B cell (primary cell): ENCODE data around the gene SEPTIN5. TPM values are rescaled to one million over a fixed set of nuclear protein-coding genes. Genes with fewer than 3 reads are reported as not detected.

Experiments used
- ATAC-seq: fragments of 200-7000 bp; cut with Tn5 transposase; one replicate; pipeline ENCODE4 v1.10.0; 2021; ENCODE audit warnings: low read depth, mild to moderate bottlenecking, moderate number of reproducible peaks, moderate library complexity
- CTCF ChIA-PET: fragments of 350-600 bp; sonication (Branson Sonifier 250); formaldehyde crosslinking; loops from one replicate; lab custom pipeline; 2021; ENCODE audit warnings: antibody characterized with exemption, inconsistent platforms; lab: Charles Lee
- POLR2A ChIA-PET: fragments of 350-600 bp; sonication (Branson Sonifier 250); formaldehyde crosslinking; loops from one replicate; lab custom pipeline; 2021; ENCODE audit warnings: antibody characterized with exemption; lab: Charles Lee
- DNase-seq: peaks from one replicate; pipeline ENCODE4 v3.0.0; 2013
- H2AFZ ChIP-seq: 2 replicates; pipeline ENCODE4 v1.6.1; 2012; ENCODE audit warnings: mild to moderate bottlenecking, low read depth, low read length; ENCODE audit not compliant: insufficient read depth, poor library complexity, severe bottlenecking
- H3K27ac ChIP-seq, 2 donors: 1 replicate in 1 of 2; 2 replicates in 1 of 2; pipeline ENCODE4 v1.5.1; 2012 to 2013; ENCODE audit warnings: low read length in 2 of 2, mild to moderate bottlenecking in 2 of 2, moderate library complexity in 1 of 2
- H3K27me3 ChIP-seq, 4 experiments: fragments of 200-600 bp in 1 of 4; sonication (generic) in 1 of 4; replicated peaks in 1 of 4; 1 replicate in 2 of 4; 2 replicates in 2 of 4; pipeline versions ENCODE4 v1.6.1 to v1.7.0; 2013 to 2016; ENCODE audit warnings: low read length in 3 of 4, mild to moderate bottlenecking in 2 of 4, mixed read lengths in 1 of 4, moderate library complexity in 1 of 4; ENCODE audit not compliant: insufficient read depth in 4 of 4, control insufficient read depth in 3 of 4; ENCODE audit errors: control extremely low read depth in 1 of 4
- H3K36me3 ChIP-seq, 2 experiments: replicated peaks in 1 of 2; 1 replicate in 1 of 2; 2 replicates in 1 of 2; pipeline versions ENCODE4 v1.6.1 to v1.7.1; 2013; ENCODE audit warnings: low read length in 1 of 2; ENCODE audit not compliant: insufficient read depth in 2 of 2, control insufficient read depth in 1 of 2; ENCODE audit errors: control extremely low read depth in 1 of 2, extremely low read depth in 1 of 2
- H3K4me1 ChIP-seq, 2 donors: fragments of 200-600 bp in 1 of 2; sonication (generic) in 1 of 2; 1 replicate in 1 of 2; 2 replicates in 1 of 2; pipeline versions ENCODE4 v1.5.1 to v1.6.1; 2013 to 2017; ENCODE audit warnings: low read length in 2 of 2; ENCODE audit not compliant: control insufficient read depth in 2 of 2, insufficient read depth in 2 of 2
- H3K4me2 ChIP-seq: replicated peaks from 2 replicates; pipeline ENCODE3; 2012; ENCODE audit warnings: mild to moderate bottlenecking, low read depth, low read length; ENCODE audit not compliant: poor library complexity, severe bottlenecking
- H3K4me3 ChIP-seq, 5 experiments: fragments of 200-600 bp in 1 of 5; sonication (generic) in 1 of 5; 1 replicate in 3 of 5; 2 replicates in 2 of 5; pipeline versions ENCODE4 v1.5.1 to v1.7.0; 2011 to 2016; ENCODE audit warnings: low read length in 4 of 5, mild to moderate bottlenecking in 4 of 5, low read depth in 2 of 5, control low read depth in 1 of 5, moderate library complexity in 1 of 5; ENCODE audit not compliant: insufficient read depth in 1 of 5; ENCODE audit errors: control extremely low read depth in 1 of 5, extremely low read depth in 1 of 5
- H3K79me2 ChIP-seq: fragments of 200-600 bp; sonication (generic); one replicate; pipeline ENCODE4 v1.6.0; 2016; ENCODE audit warnings: low read length; ENCODE audit not compliant: control insufficient read depth, insufficient read depth
- H3K9ac ChIP-seq: fragments of 200-600 bp; sonication (generic); 2 replicates; pipeline ENCODE4 v1.6.1; 2017; ENCODE audit warnings: mild to moderate bottlenecking, low read length, moderate library complexity
- H3K9me3 ChIP-seq, 3 donors: one replicate each; pipeline versions ENCODE4 v1.6.1 to v1.7.1; 2013; ENCODE audit warnings: low read length in 2 of 3; ENCODE audit not compliant: control insufficient read depth in 2 of 3, insufficient read depth in 1 of 3; ENCODE audit errors: control extremely low read depth in 1 of 3
- H4K20me1 ChIP-seq: 2 replicates; pipeline ENCODE4 v1.6.0; 2012; ENCODE audit warnings: mild to moderate bottlenecking, low read length; ENCODE audit not compliant: insufficient read depth, control insufficient read depth, poor library complexity, severe bottlenecking
- H3K27ac Mint-ChIP-seq: one replicate; pipeline ENCODE4 v1.8.0; 2021; ENCODE audit warnings: mixed read lengths
- H3K27me3 Mint-ChIP-seq: one replicate; pipeline ENCODE4 v1.8.0; 2021; ENCODE audit warnings: mixed read lengths
- H3K4me1 Mint-ChIP-seq: one replicate; pipeline ENCODE4 v1.8.0; 2021; ENCODE audit warnings: mixed read lengths
- H3K4me3 Mint-ChIP-seq: one replicate; pipeline ENCODE4 v1.8.0; 2021; ENCODE audit warnings: mixed read lengths
- H3K9me3 Mint-ChIP-seq: one replicate; pipeline ENCODE4 v1.8.0; 2022; ENCODE audit warnings: mixed read lengths; ENCODE audit not compliant: insufficient read depth
- EZH2 ChIP-seq: IDR thresholded peaks from 2 replicates; pipeline ENCODE4 v1.6.1; 2012; ENCODE audit warnings: borderline replicate concordance, low read depth, mild to moderate bottlenecking, moderate library complexity, low read length; ENCODE audit not compliant: insufficient read depth, poor library complexity, severe bottlenecking
- WGBS: methylation state at CpG from one replicate; pipeline ENCODE4 v1.1.5; 2013; ENCODE audit warnings: missing lambda C conversion rate; ENCODE audit not compliant: insufficient coverage; 5-methylcytosine and 5-hydroxymethylcytosine counted together
- intact Hi-C: fragments of 100-400 bp; cut with micrococcal nuclease; formaldehyde crosslinking; loops from one replicate; pipeline ENCODE4 v1.10.0; 2022
- polyA plus RNA-seq: library from polyadenylated mRNA; depleted of rRNA; stranded (reverse); fragments of >200 nt; gene quantifications from 2 replicates; pipeline ENCODE4 v1.2.3, GENCODE V29; 2012
- total RNA-seq, 2 donors: library from RNA; stranded (reverse); fragments of 120-200 nt in 1 of 2; gene quantifications; 1 replicate in 1 of 2; 2 replicates in 1 of 2; pipeline versions ENCODE4 v1.2.3 to v1.2.4, GENCODE V29; 2013 to 2022
- TF ChIP-seq, protein P1 (sequence below): fragments of 200-600 bp; IDR thresholded peaks from one replicate; pipeline ENCODE4 v1.8.0; 2022; ENCODE audit warnings: antibody characterized with exemption, mild to moderate bottlenecking

Gene SEPTIN5
- total and polyA plus RNA-seq, 2 donors (not counting 1 experiment from before 2014, with no cell fraction given): 0.06 TPM; not detected in 1

- WGBS: 100% methylated on average over 3 of the region's 9 CpGs
- Histone ChIP-seq H4K20me1 (no peaks in the 10 kb centered on the region), H2AFZ (no peak overlapping the region), H3K79me2 (no peaks in the 10 kb centered on the region), H3K9ac (no peak overlapping the region), H3K4me1 (no peaks in the 10 kb centered on the region), H3K27me3 (no peaks in the 10 kb centered on the region), H3K27ac (no peak overlapping the region), H3K4me2 (no peak overlapping the region), H3K9me3 (no peaks in the 10 kb centered on the region), H3K4me3 (no peak overlapping the region), H3K36me3 (no peaks in the 10 kb centered on the region)
- peaks cover 7% of the 10 kb centered on the region for H3K27me3 Mint-ChIP-seq
- DNase-seq (no peak), ATAC-seq (no peak)
- H3K4me3 Mint-ChIP-seq: no peak overlapping the region
- H3K4me1 Mint-ChIP-seq: no peaks in the 10 kb centered on the region
- intact Hi-C loops: no loop called here
- POLR2A ChIA-PET: no interaction called here
- CTCF ChIA-PET: no interaction called here
- no peak overlapping the region for H3K27ac Mint-ChIP-seq
- TF ChIP-seq EZH2: no peak
- TF ChIP-seq, protein P1, sequence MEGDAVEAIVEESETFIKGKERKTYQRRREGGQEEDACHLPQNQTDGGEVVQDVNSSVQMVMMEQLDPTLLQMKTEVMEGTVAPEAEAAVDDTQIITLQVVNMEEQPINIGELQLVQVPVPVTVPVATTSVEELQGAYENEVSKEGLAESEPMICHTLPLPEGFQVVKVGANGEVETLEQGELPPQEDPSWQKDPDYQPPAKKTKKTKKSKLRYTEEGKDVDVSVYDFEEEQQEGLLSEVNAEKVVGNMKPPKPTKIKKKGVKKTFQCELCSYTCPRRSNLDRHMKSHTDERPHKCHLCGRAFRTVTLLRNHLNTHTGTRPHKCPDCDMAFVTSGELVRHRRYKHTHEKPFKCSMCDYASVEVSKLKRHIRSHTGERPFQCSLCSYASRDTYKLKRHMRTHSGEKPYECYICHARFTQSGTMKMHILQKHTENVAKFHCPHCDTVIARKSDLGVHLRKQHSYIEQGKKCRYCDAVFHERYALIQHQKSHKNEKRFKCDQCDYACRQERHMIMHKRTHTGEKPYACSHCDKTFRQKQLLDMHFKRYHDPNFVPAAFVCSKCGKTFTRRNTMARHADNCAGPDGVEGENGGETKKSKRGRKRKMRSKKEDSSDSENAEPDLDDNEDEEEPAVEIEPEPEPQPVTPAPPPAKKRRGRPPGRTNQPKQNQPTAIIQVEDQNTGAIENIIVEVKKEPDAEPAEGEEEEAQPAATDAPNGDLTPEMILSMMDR: no peak
- H3K9me3 Mint-ChIP-seq: no peaks in the 10 kb centered on the region
These were observed 10.4 kb upstream of the SEPTIN5 start for GRCh38 chr22:19703869-19704268.

GRCh38 chr22:19704355-19705015 lies 9.8 kb upstream of the SEPTIN5 start:
- CTCF ChIA-PET: no interaction called here
- H3K4me3 ChIP-seq: no peak overlapping the region
- intact Hi-C loops: no loop called here
- H2AFZ ChIP-seq: no peak overlapping the region
- POLR2A ChIA-PET: no interaction called here
- no peak overlapping the region for H3K9ac ChIP-seq
- DNase-seq: no peak
- H3K27me3 ChIP-seq: no peaks in the 10 kb centered on the region
- no peaks in the 10 kb centered on the region for H3K36me3 ChIP-seq
- H4K20me1 ChIP-seq: no peaks in the 10 kb centered on the region
- no peak overlapping the region for H3K27ac ChIP-seq
- Mint-ChIP-seq H3K9me3 (no peaks in the 10 kb centered on the region), H3K4me3 (no peak overlapping the region), H3K27me3 (peaks cover 11% of the 10 kb centered on the region), H3K4me1 (no peaks in the 10 kb centered on the region), H3K27ac (no peak overlapping the region)
- H3K4me2 ChIP-seq: no peak overlapping the region
- TF ChIP-seq, protein P1: no peak
- no peak for TF ChIP-seq EZH2
- 93% methylated on average over 15 of the region's 15 CpGs for WGBS
- no peaks in the 10 kb centered on the region for H3K9me3 ChIP-seq
- ATAC-seq: no peak
- H3K79me2 ChIP-seq: no peaks in the 10 kb centered on the region
- no peaks in the 10 kb centered on the region for H3K4me1 ChIP-seq
